ENCODE results near the gene KLRF1. TPM values are rescaled to one million over a fixed set of nuclear protein-coding genes. Genes with fewer than 3 reads are reported as not detected.

The KLRF1 gene
- total RNA-seq, 1 donor from 2014 or later = not detected

GRCh38 chr12:9809338-9809737 lies 17.9 kb upstream of the KLRF1 start:
- Histone ChIP-seq H3K4me1 (ENCODE audit: control insufficient read depth in 3 of 3, insufficient read depth in 3 of 3, low read length in 3 of 3) (peaks cover 0 to 4% (median 4%) of the 10 kb centered on the region in 3 donors), H3K36me3 (ENCODE audit: control insufficient read depth in 3 of 3, insufficient read depth in 3 of 3, low read length in 3 of 3) (no peaks in the 10 kb centered on the region), H3K9me3 (ENCODE audit: control insufficient read depth in 3 of 3, low read length in 3 of 3) (no peaks in the 10 kb centered on the region)

GRCh38 chr12:9809866-9810265 lies 17.4 kb upstream of the KLRF1 start:
- H3K27me3 ChIP-seq (ENCODE audit: control insufficient read depth in 3 of 3, insufficient read depth in 3 of 3, low read length in 3 of 3) = no peaks in the 10 kb centered on the region
- H3K27ac ChIP-seq (ENCODE audit: low read depth, low read length) = no peak overlapping the region
- H3K9me3 ChIP-seq (ENCODE audit: control insufficient read depth in 3 of 3, low read length in 3 of 3) = no peaks in the 10 kb centered on the region
- peaks cover 0 to 4% (median 4%) of the 10 kb centered on the region in 3 donors for H3K4me1 ChIP-seq (ENCODE audit: control insufficient read depth in 3 of 3, insufficient read depth in 3 of 3, low read length in 3 of 3)
- no peak overlapping the region for H3K9ac ChIP-seq (ENCODE audit: low read depth in 1 of 3, low read length in 3 of 3)
- H3K36me3 ChIP-seq (ENCODE audit: control insufficient read depth in 3 of 3, insufficient read depth in 3 of 3, low read length in 3 of 3) = no peaks in the 10 kb centered on the region
- H3K4me3 ChIP-seq (ENCODE audit: low read length in 3 of 3) = no peak overlapping the region

More at GRCh38 chr12:9809338-9809737, 17.9 kb upstream of the KLRF1 start:
- no peak overlapping the region for H3K9ac ChIP-seq (ENCODE audit: low read depth in 1 of 3, low read length in 3 of 3)
- no peaks in the 10 kb centered on the region for H3K27me3 ChIP-seq (ENCODE audit: control insufficient read depth in 3 of 3, insufficient read depth in 3 of 3, low read length in 3 of 3)
- H3K4me3 ChIP-seq (ENCODE audit: low read length in 3 of 3) = no peak overlapping the region
- H3K27ac ChIP-seq (ENCODE audit: low read depth, low read length) = no peak overlapping the region

- H3K4me1 ChIP-seq (ENCODE audit: control insufficient read depth in 3 of 3, insufficient read depth in 3 of 3, low read length in 3 of 3) = peaks cover 0 to 4% (median 4%) of the 10 kb centered on the region in 3 donors
- no peak overlapping the region for H3K9ac ChIP-seq (ENCODE audit: low read depth in 1 of 3, low read length in 3 of 3)
- no peak overlapping the region for H3K27ac ChIP-seq (ENCODE audit: low read depth, low read length)
- no peaks in the 10 kb centered on the region for H3K27me3 ChIP-seq (ENCODE audit: control insufficient read depth in 3 of 3, insufficient read depth in 3 of 3, low read length in 3 of 3)
- H3K36me3 ChIP-seq (ENCODE audit: control insufficient read depth in 3 of 3, insufficient read depth in 3 of 3, low read length in 3 of 3) = no peaks in the 10 kb centered on the region
- no peak overlapping the region for H3K4me3 ChIP-seq (ENCODE audit: low read length in 3 of 3)
- H3K9me3 ChIP-seq (ENCODE audit: control insufficient read depth in 3 of 3, low read length in 3 of 3) = no peaks in the 10 kb centered on the region
These were observed 16.6 kb upstream of the KLRF1 start for GRCh38 chr12:9810671-9811070.

GRCh38 chr12:9811621-9812020 lies 15.7 kb upstream of the KLRF1 start:
- Histone ChIP-seq H3K27ac (ENCODE audit: low read depth, low read length) (no peak overlapping the region), H3K4me3 (ENCODE audit: low read length in 3 of 3) (no peak overlapping the region), H3K9ac (ENCODE audit: low read depth in 1 of 3, low read length in 3 of 3) (no peak overlapping the region), H3K36me3 (ENCODE audit: control insufficient read depth in 3 of 3, insufficient read depth in 3 of 3, low read length in 3 of 3) (no peaks in the 10 kb centered on the region), H3K27me3 (ENCODE audit: control insufficient read depth in 3 of 3, insufficient read depth in 3 of 3, low read length in 3 of 3) (no peaks in the 10 kb centered on the region), H3K4me1 (ENCODE audit: control insufficient read depth in 3 of 3, insufficient read depth in 3 of 3, low read length in 3 of 3) (peaks cover 0 to 4% (median 4%) of the 10 kb centered on the region in 3 donors), H3K9me3 (ENCODE audit: control insufficient read depth in 3 of 3, low read length in 3 of 3) (no peaks in the 10 kb centered on the region)

- peak overlapping the region in 1 of 3 donors; percentile 54 for H3K4me3 ChIP-seq (ENCODE audit: low read length in 3 of 3)
- no peak overlapping the region for H3K9ac ChIP-seq (ENCODE audit: low read depth in 1 of 3, low read length in 3 of 3)
- no peaks in the 10 kb centered on the region for H3K36me3 ChIP-seq (ENCODE audit: control insufficient read depth in 3 of 3, insufficient read depth in 3 of 3, low read length in 3 of 3)
- peaks cover 0 to 4% (median 0%) of the 10 kb centered on the region in 3 donors for H3K4me1 ChIP-seq (ENCODE audit: control insufficient read depth in 3 of 3, insufficient read depth in 3 of 3, low read length in 3 of 3)
- no peak overlapping the region for H3K27ac ChIP-seq (ENCODE audit: low read depth, low read length)
- no peaks in the 10 kb centered on the region for H3K27me3 ChIP-seq (ENCODE audit: control insufficient read depth in 3 of 3, insufficient read depth in 3 of 3, low read length in 3 of 3)
- no peaks in the 10 kb centered on the region for H3K9me3 ChIP-seq (ENCODE audit: control insufficient read depth in 3 of 3, low read length in 3 of 3)
These were observed 13.2 kb upstream of the KLRF1 start for GRCh38 chr12:9813821-9814798.

- H3K36me3 ChIP-seq (ENCODE audit: control insufficient read depth in 3 of 3, insufficient read depth in 3 of 3, low read length in 3 of 3) = no peaks in the 10 kb centered on the region
- H3K9ac ChIP-seq (ENCODE audit: low read depth in 1 of 3, low read length in 3 of 3) = no peak overlapping the region
- no peaks in the 10 kb centered on the region for H3K9me3 ChIP-seq (ENCODE audit: control insufficient read depth in 3 of 3, low read length in 3 of 3)
- H3K4me3 ChIP-seq (ENCODE audit: low read length in 3 of 3) = no peak overlapping the region
- no peak overlapping the region for H3K27ac ChIP-seq (ENCODE audit: low read depth, low read length)
- peaks cover 0 to 4% (median 0%) of the 10 kb centered on the region in 3 donors for H3K27me3 ChIP-seq (ENCODE audit: control insufficient read depth in 3 of 3, insufficient read depth in 3 of 3, low read length in 3 of 3)
- H3K4me1 ChIP-seq (ENCODE audit: control insufficient read depth in 3 of 3, insufficient read depth in 3 of 3, low read length in 3 of 3) = no peaks in the 10 kb centered on the region
These were observed 6.9 kb upstream of the KLRF1 start for GRCh38 chr12:9820281-9820930.

- Histone ChIP-seq H3K9me3 (ENCODE audit: control insufficient read depth in 3 of 3, low read length in 3 of 3) (no peaks in the 10 kb centered on the region), H3K27me3 (ENCODE audit: control insufficient read depth in 3 of 3, insufficient read depth in 3 of 3, low read length in 3 of 3) (no peaks in the 10 kb centered on the region), H3K4me1 (ENCODE audit: control insufficient read depth in 3 of 3, insufficient read depth in 3 of 3, low read length in 3 of 3) (no peaks in the 10 kb centered on the region), H3K27ac (ENCODE audit: low read depth, low read length) (no peak overlapping the region), H3K36me3 (ENCODE audit: control insufficient read depth in 3 of 3, insufficient read depth in 3 of 3, low read length in 3 of 3) (no peaks in the 10 kb centered on the region), H3K9ac (ENCODE audit: low read depth in 1 of 3, low read length in 3 of 3) (no peak overlapping the region), H3K4me3 (ENCODE audit: low read length in 3 of 3) (no peak overlapping the region)
These were observed 2.2 kb downstream of the KLRF1 start for GRCh38 chr12:9829483-9829882.

GRCh38 chr12:9829982-9830381 lies 2.7 kb downstream of the KLRF1 start:
- no peak overlapping the region for H3K4me3 ChIP-seq (ENCODE audit: low read length in 3 of 3)
- no peaks in the 10 kb centered on the region for H3K9me3 ChIP-seq (ENCODE audit: control insufficient read depth in 3 of 3, low read length in 3 of 3)
- H3K9ac ChIP-seq (ENCODE audit: low read depth in 1 of 3, low read length in 3 of 3) = no peak overlapping the region
- H3K27ac ChIP-seq (ENCODE audit: low read depth, low read length) = no peak overlapping the region
- no peaks in the 10 kb centered on the region for H3K27me3 ChIP-seq (ENCODE audit: control insufficient read depth in 3 of 3, insufficient read depth in 3 of 3, low read length in 3 of 3)
- H3K36me3 ChIP-seq (ENCODE audit: control insufficient read depth in 3 of 3, insufficient read depth in 3 of 3, low read length in 3 of 3) = no peaks in the 10 kb centered on the region
- H3K4me1 ChIP-seq (ENCODE audit: control insufficient read depth in 3 of 3, insufficient read depth in 3 of 3, low read length in 3 of 3) = no peaks in the 10 kb centered on the region

- Histone ChIP-seq H3K27me3 (ENCODE audit: control insufficient read depth in 3 of 3, insufficient read depth in 3 of 3, low read length in 3 of 3) (no peaks in the 10 kb centered on the region), H3K4me3 (ENCODE audit: low read length in 3 of 3) (no peak overlapping the region), H3K9ac (ENCODE audit: low read depth in 1 of 3, low read length in 3 of 3) (no peak overlapping the region), H3K4me1 (ENCODE audit: control insufficient read depth in 3 of 3, insufficient read depth in 3 of 3, low read length in 3 of 3) (no peaks in the 10 kb centered on the region), H3K9me3 (ENCODE audit: control insufficient read depth in 3 of 3, low read length in 3 of 3) (no peaks in the 10 kb centered on the region), H3K36me3 (ENCODE audit: control insufficient read depth in 3 of 3, insufficient read depth in 3 of 3, low read length in 3 of 3) (no peaks in the 10 kb centered on the region), H3K27ac (ENCODE audit: low read depth, low read length) (no peak overlapping the region)
These were observed 4.4 kb downstream of the KLRF1 start for GRCh38 chr12:9831720-9832119.

GRCh38 chr12:9843407-9843806 lies 16.1 kb downstream of the KLRF1 start:
- Histone ChIP-seq H3K4me3 (ENCODE audit: low read length in 3 of 3) (no peak overlapping the region), H3K9ac (ENCODE audit: low read depth in 1 of 3, low read length in 3 of 3) (no peak overlapping the region), H3K27ac (ENCODE audit: low read depth, low read length) (no peak overlapping the region), H3K9me3 (ENCODE audit: control insufficient read depth in 3 of 3, low read length in 3 of 3) (no peaks in the 10 kb centered on the region), H3K4me1 (ENCODE audit: control insufficient read depth in 3 of 3, insufficient read depth in 3 of 3, low read length in 3 of 3) (no peaks in the 10 kb centered on the region), H3K27me3 (ENCODE audit: control insufficient read depth in 3 of 3, insufficient read depth in 3 of 3, low read length in 3 of 3) (no peaks in the 10 kb centered on the region), H3K36me3 (ENCODE audit: control insufficient read depth in 3 of 3, insufficient read depth in 3 of 3, low read length in 3 of 3) (no peaks in the 10 kb centered on the region)

All from skeletal muscle tissue (tissue), 4 donors.